Breast epithelium (tissue), 3 donors: ENCODE measurements around the gene PEDS1.

ENCODE experiments used
- POLR2A ChIP-seq: fragments of 450-650 bp; IDR thresholded peaks from one replicate; pipeline ENCODE4 v1.6.1; 2016; ENCODE audit warnings: antibody characterized with exemption, mild to moderate bottlenecking, moderate library complexity
- POLR2AphosphoS5 ChIP-seq, 3 donors: sonication (generic); formaldehyde crosslinking; IDR thresholded peaks; one replicate each; pipeline ENCODE4 v1.6.1; 2017; ENCODE audit warnings: antibody characterized with exemption in 3 of 3
- TF ChIP-seq, protein P1 (sequence below), 3 donors: fragments of 450-650 bp; IDR thresholded peaks; one replicate each; pipeline ENCODE4 v1.5.1; 2016 to 2017; ENCODE audit warnings: antibody characterized with exemption in 3 of 3, mild to moderate bottlenecking in 3 of 3, moderate library complexity in 3 of 3

DNA sequence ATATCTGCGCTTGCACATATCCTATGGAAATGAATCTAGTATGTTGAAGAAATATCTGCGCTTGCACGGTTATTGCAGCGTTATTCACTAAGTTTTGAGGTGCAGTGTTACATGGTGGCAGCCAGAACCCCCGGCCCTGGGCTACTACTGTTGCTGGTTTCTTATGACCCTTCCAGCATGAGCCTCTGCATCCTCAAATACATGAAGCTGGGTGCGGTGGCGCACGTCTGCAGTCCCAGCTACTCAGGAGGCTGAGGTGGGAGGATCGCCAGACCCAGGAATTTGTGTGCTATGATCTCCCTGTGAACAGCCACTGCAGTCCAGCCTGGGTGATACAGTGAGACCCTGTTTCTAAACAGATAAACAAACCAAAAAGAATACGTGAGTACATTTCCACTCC, 27.8 kb upstream of the PEDS1 start:
- TF ChIP-seq, protein P1, sequence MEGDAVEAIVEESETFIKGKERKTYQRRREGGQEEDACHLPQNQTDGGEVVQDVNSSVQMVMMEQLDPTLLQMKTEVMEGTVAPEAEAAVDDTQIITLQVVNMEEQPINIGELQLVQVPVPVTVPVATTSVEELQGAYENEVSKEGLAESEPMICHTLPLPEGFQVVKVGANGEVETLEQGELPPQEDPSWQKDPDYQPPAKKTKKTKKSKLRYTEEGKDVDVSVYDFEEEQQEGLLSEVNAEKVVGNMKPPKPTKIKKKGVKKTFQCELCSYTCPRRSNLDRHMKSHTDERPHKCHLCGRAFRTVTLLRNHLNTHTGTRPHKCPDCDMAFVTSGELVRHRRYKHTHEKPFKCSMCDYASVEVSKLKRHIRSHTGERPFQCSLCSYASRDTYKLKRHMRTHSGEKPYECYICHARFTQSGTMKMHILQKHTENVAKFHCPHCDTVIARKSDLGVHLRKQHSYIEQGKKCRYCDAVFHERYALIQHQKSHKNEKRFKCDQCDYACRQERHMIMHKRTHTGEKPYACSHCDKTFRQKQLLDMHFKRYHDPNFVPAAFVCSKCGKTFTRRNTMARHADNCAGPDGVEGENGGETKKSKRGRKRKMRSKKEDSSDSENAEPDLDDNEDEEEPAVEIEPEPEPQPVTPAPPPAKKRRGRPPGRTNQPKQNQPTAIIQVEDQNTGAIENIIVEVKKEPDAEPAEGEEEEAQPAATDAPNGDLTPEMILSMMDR (IDR thresholded peaks at IDR 0.05): no peak
- no peak for TF ChIP-seq POLR2AphosphoS5 (IDR thresholded peaks at IDR 0.05)
- no peak for TF ChIP-seq POLR2A
